UCSD-AML1 (cell line): ENCODE results near the gene RAB13.

ENCODE experiments used
- DNase-seq: peaks from one replicate; lab custom pipeline; 2025; ENCODE audit not compliant: unreplicated experiment; lab: John Stamatoyannopoulos, UW

Gene RAB13

GRCh38 chr1:153978274-153978909 is 7.7 kb downstream of the RAB13 start:
- no peak for DNase-seq

DNA sequence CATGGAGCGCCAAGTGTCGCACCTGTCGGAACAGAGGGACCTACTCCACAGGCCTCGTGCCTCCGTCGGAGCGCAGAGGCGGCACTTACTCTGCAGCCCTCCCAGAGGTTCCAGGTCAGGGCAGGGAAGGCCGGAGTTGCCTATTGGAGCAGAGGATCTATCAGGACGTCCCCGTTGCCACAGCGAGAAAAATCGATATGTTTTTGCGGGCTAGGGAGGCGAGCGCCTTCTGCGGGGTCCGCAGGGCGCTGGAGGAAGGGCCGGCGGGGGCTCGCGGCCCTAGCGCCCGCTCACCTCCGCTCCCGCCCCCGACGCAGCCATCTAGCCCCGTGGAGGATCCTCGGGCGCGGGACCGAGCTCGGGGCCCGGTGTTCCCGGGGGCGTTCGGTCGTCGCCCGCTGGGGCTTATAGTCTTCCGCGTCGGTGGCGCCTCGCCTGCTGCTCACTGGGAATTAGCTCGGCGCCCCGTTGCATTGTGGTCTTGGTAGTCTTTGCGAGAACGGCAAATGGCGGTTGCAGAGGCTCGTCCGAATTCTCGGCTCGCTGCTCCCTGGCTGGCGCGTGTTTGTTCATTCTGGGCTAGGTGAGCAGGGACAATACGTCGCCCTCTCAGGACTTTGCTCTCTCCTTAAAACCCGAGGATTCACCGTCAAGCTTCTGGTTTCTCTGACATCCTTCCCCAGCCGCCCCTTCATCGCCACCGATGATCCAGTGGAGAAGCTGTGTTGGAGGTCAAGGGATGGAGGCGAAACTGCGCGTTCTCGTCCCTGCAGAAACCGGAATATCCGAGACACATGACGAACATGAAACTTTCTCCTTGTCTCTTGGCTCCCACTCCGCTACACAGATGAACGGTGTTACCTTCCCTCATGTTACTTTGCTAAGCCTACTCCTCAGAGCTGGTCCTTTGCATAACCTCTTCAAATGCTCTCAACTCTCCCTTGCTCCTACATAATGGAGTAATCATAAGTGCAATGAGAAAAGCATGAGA is 8.6 kb downstream of the RAB13 start, which contains the start of gene JTB:
JTB (minus strand) TSS at position 425 of the 991 bp plus-strand sequence; CDS start at position 3, 422 bp downstream.
- peak; percentile 84 for DNase-seq

- no peak for DNase-seq
These were observed 9.3 kb downstream of the RAB13 start for GRCh38 chr1:153976819-153977249.

DNA sequence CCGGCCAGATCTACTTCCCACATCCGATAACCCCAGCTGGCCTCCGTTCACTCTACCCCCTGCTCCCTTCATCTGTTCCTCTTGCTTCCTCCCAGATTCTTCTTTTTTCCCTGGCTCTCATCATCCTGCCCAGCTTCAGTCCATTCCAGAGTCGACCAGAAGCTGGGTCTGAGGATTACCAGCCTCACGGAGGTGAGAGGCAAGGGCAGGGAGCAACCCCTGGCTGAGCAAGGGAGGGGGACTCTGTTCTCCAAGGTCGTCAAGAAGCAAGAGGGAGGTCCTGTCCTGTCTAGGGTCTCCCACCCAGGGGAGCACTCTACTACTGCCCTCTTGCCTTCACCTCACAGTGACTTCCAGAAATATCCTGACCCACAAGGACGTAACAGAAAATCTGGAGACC is 12.6 kb downstream of the RAB13 start:
- no peak for DNase-seq

GRCh38 chr1:153973071-153973470 is 13.1 kb downstream of the RAB13 start:
- DNase-seq = no peak

DNA sequence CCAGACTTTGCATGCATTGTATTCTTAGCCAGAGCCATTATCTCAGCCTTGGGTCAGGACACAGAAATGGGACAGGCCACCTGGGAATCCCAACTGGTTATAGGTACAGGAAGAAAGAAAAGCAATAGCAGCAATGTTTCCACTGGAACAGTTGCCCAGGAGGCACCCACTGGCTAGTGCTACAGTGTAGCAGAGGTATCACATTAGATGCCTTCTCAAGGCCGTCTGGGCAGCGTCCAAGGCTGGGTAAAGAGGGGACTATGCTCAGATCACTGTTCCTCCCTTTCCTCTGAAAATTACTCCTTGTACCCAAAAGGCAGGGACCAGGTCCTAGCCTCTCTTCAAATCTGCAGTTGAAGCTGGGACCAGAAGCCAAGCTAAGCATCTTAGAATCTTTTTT is 15.8 kb downstream of the RAB13 start:
- no peak for DNase-seq

GRCh38 chr1:153968972-153969371 is 17.2 kb downstream of the RAB13 start:
- DNase-seq = no peak

- DNase-seq = peak; percentile 32
These were observed 17.7 kb downstream of the RAB13 start for GRCh38 chr1:153968408-153968807.

DNA sequence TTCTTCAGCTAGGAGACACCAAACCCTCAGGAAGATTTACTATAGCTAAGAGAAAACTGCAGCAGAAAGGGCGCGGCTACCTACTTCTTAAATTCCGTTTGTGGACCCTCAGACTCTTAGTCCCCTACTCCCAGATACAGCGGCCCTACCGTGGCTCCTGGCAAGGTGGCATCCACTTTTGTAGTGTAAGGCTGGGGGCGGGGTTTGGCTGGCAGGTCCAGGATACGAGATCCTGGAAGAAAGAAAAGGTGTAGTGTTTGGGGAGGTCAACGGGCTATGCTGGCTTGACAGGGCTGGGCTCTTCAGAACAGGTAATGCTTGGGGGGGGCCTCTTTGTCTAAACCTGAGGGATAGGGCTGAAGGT is 18.2 kb downstream of the RAB13 start:
- no peak for DNase-seq

- peak; percentile 90 for DNase-seq
These were observed 18.8 kb downstream of the RAB13 start, which contains the start of gene CREB3L4 for GRCh38 chr1:153967107-153967999. TSS of gene CREB3L4 (plus strand) at chr1:153967902. CDS start at chr1:153968526, 624 bp downstream.

GRCh38 chr1:153963850-153964331 is 22.2 kb downstream of the RAB13 start:
- DNase-seq = no peak

DNA sequence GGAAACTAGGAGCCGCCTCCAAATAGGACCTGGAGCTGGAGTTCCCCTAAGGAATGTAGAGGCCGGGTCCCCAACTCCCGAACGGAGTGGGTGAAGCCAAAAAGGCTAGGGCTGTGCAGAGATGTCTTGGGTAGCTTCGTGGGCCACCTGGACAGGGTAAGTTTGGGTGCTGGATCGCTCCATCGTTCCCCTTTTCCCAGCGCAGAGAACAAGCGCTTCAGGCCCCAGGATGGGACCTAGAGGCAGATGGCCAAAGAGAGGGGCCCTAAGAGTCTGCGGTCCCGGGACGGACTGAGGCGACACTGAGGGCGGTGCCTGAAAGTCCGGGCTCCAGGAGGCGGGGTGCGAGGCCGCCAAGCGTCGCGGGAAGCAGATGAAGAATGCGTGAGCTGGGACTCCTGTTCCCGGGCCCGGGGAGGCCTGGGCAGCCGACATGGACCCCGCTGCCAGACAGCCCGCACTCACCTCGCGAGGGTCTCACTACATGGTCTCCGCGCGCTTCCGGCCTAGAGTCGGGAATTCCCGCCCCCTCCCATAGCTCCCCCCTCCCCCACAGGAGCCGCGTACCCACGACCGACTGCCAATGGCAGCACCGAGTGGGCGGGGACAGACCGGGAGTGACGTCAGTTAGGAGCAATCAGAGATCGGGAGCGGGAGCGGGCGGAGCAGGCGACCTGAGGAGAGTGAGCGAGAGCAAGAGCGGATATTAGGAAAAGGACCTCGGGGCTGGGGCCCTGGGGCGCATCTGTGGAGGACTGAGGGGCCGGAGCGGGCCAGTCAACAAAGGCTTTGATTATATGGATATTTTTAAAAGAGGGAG is 22.9 kb downstream of the RAB13 start, which contains the start of gene SLC39A1:
SLC39A1 (minus strand) TSS at position 508 of the 820 bp plus-strand sequence. CDS start 822 bp downstream, outside the sequence.
- DNase-seq = peak; percentile 96

DNA sequence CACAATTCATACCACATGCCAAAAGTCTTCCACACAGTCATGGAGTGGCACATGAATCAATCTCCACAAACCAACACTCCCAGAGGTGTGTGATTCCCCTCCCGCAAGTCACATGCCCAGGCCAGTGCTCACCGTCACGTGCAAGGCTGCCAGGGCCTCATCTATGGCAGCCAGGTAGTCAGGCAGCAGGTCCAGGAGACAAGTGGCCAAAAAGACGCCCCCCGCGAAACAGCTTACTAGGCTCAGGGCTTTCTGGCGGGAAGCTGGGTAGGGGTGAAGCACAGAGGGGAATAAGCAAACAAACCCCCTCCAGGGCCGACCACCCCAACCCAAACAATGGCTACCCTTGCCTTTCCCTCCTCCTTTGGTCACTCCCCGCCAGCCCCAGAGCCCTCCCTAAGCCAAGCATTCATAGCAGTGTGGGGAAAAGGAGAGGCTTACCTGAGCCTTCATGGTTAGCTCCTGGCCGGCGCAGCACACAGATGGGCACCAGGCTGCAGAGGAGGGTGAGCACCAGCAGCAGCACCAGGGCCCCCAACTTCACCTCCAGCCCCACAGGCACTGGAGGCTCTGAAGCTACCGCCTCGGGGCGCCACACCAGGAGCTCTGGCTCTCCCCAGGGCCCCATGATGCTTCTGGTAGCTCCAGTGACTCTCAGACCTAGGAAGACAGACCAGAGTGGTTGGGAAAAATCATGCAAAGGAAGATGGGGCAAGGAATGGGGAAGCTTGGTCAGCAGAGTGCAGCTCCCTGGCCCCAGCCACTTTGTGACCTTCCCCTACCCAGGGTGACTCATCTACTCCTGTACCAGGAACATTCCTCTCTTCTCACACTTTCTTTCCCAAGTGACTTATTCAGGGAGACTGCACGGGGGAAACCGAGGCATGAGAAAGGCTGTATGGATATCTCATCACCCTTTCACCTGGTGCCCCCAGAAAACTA is 23.8 kb downstream of the RAB13 start:
- peak; percentile 32 for DNase-seq

DNA sequence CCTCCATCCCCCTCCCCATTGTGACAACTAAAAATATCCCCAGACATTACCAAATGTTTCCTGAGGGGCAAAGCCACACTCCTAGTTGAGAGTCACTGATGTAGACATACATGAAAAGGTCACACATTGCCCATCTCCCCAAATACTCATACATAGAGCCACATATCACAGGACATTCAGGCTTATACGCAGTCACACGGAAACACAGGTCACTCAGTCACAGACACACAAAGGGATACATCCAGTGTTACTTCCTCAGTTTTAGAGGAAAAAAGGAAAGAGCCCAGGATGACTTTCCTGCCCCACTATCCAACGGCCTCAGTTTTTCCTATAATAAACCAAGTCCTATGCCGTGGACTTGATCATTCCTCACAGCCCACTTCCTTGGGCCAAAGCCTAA is 24.7 kb downstream of the RAB13 start:
- DNase-seq = no peak

GRCh38 chr1:153960206-153960605 is 25.9 kb downstream of the RAB13 start:
- DNase-seq = no peak

DNA sequence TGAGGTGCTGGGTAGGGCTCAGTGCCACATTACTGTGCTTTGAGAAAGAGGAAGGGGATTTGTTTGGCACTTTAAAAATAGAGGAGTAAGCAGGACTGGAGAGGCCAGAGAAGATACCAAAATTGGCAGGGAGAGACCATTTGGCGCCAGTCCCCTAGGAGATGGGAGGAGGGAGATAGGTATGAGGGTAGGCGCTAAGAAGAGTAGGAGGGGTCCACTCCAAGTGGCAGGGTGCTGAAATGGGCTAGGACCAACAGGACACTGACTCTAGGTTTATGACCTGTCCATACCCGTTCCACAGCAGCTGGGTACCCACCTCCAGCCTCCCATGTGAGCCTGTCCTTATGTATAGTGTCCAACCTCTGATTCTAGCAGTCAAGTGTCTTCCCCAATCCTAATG is 26.7 kb downstream of the RAB13 start:
- no peak for DNase-seq

DNA sequence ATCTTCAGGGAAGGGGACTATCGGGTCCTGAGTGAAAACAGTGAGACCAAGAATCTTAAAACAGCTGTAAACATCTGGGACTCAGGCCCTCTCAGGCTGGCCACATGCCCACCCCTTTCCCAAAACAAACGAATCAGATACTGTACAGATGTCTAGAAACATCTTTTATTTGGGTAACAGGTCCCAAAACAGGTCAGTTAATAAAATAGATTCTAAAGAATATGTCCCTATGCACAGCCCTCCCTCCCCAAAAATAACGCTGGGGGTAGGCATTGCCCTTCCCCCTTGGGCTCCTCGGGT is 27.2 kb downstream of the RAB13 start:
- DNase-seq = no peak

DNA sequence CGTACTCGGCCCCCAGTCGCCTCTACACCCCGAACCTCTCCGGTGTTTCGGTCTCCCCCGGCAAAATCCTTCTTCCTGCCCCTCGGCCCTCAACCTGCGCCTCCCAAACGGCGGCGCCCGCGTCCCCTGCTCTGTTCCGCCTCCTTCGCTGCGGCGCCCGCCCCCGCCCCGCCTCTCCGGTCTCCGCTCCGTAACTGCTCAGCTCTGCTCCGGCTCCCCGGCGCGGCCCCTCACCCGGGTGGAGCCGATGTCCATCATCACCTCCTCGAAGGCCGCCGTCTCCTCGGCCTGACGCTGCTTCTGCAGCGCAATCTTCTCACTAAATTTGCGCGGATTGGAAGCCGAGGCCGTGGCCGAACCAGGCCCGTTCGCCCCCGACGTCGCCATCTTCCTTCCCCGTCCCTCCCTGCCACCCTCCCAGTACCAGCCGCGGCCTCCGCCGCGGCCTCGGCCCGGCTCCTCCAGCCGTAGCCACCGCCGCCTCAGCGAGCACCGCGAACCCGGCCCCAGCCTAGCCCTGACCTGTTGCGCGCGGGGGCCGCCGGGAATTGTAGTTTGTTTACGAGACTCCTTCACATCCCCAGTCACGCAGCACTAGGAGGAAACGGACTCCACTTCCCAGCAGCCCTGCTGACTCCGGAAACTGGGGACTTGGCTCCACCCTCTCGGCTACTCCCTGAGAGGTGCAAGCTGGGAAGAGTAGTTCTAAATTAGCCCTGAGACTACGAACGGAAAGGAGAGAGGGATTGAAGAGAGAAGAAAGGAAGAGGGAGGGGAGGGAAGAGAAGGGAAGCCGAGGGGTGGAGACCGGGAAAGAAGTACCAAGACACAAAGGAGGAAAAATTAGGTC is 27.8 kb downstream of the RAB13 start, which contains the start of gene CRTC2:
CRTC2 (minus strand) TSS at position 502 of the 850 bp plus-strand sequence; CDS start at position 387, 115 bp downstream.
- DNase-seq = peak; percentile 94
